Adipose tissue (tissue), 3 donors: Measurements from ENCODE around the gene UQCR11. TPM values are rescaled to one million over a fixed set of nuclear protein-coding genes. Genes with fewer than 3 reads are reported as not detected.
"Not testable (repeated sequence)": the region's sequence is repeated elsewhere in the genome, so short reads cannot be mapped to it uniquely, and the experiment has no call there.

Source experiments
- H3K27ac ChIP-seq: one replicate; pipeline ENCODE4 v1.5.1; 2013; ENCODE audit warnings: low read depth, low read length
- WGBS, 3 donors: extraction: QIAGEN DNeasy Blood & Tissue Kit; methylation state at CpG; one replicate each; pipeline ENCODE4 v1.1.7; 2013; 5-methylcytosine and 5-hydroxymethylcytosine counted together
- polyA plus RNA-seq, 3 donors: library from polyadenylated mRNA; stranded (reverse); fragments of 200-250 nt; gene quantifications; one replicate each; pipeline ENCODE4 v1.2.3, GENCODE V29; 2013
- donor health status: healthy with polysubstance abuse.
- donor health status: Bipolar disorder and iron deficiency.
- donor health status: healthy.

UQCR11 gene
- polyA plus RNA-seq, 3 donors: 64.5 to 179 (median 163) TPM

DNA sequence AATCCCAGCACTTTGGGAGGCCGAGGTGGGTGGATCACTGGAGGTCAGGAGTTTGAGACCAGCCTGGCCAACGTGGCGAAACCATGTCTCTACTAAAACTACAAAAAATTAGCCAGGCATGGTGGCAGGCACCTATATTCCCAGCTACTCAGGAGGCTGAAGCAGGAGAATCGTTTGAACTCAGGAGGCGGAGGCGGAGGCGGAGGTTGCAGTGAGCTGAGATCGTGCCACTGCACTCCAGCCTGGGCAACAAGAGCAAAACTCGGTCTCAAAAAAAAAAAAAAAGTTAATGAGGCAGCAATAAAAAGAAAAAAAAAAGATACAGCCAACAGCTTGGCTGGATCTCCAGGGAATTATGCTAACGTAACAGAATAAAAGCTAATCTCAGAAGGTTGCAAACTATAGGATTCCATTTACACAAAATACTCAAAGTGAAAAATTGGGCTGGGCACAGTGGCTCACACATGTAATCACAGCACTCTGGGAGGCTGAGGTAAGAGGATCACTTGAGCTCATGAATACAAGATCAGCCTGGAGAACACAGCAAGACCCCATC, 35.7 kb upstream of the UQCR11 start:
- whole genome bisulfite sequencing, 3 donors: 79 to 88% (median 88%) methylated on average over 10 of the region's 10 CpGs
- H3K27ac ChIP-seq: not testable (repeated sequence)

GRCh38 chr19:1636325-1637236, 31.3 kb upstream of the UQCR11 start:
- WGBS, 3 donors: 95 to 96% (median 95%) methylated on average over 33 to 34 of the region's 34 CpGs
- no peak overlapping the region for H3K27ac ChIP-seq

- H3K27ac ChIP-seq: no peak overlapping the region
- 97 to 99% (median 97%) methylated on average over 5 of the region's 5 CpGs for WGBS, 3 donors
Observed at GRCh38 chr19:1634938-1635243, 29.6 kb upstream of the UQCR11 start.

DNA sequence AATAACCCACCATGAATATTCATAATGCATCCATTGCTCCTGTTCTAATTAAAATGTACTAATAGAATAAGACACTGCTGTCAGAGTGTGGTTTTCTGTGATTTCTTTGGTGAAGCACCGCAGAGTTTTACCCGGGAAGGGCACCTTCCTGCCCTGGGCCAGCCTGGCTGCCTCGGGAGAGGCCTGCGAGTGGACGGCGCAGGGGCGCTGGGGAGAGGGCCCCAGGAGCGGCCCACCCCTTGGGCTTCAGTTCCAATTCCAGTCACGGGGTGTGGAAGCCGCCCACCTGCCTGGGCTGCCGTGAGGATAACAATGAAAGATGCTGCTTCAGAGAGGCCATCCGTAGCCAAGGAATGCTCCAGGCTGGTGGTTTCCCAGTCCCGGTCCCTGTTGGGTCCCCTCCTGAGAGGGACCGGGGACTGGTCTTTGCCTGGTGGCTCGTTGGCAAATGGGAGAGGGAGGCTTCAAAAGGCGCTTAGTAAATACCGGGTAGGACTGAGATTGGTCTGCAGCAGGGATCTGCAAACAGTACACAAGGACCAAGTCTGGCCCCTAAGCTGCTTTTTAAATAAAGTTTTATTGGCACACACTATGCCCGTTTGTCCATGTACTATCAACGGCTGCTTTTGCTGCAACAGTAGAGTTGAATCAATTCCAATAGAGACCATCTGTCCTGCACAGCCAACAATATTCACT, 29.1 kb upstream of the UQCR11 start:
- 93 to 95% (median 94%) methylated on average over 19 of the region's 19 CpGs for WGBS, 3 donors
- no peak overlapping the region for H3K27ac ChIP-seq

DNA sequence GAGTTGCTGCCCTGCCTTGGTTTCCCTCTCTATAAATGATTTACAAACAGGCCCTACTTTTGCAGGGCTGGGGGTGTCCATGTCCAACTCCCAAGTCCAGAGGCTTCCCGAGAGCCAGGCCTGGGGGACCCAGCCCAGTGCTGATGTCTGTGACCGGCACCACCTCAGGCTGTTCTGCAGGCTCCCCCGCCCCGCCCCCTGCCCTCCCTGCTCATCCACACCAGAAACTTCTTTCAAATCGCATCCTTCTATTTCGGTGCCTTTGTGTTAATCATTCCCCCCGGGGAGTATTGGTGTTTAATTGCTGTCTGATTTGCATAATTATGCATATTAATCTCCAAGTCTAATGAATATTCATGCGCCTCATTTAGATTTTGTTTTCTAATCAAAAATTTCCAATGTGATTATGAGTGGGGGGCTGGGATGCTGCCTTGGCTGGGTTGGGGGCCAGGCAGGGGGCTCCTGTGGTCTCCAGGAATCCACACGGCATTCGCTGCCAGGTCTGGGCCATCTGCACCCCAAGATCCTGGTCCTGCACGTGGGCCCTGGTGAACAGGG, 28.1 kb upstream of the UQCR11 start:
- 88 to 94% (median 93%) methylated on average over 11 of the region's 11 CpGs for WGBS, 3 donors
- H3K27ac ChIP-seq: no peak overlapping the region

DNA sequence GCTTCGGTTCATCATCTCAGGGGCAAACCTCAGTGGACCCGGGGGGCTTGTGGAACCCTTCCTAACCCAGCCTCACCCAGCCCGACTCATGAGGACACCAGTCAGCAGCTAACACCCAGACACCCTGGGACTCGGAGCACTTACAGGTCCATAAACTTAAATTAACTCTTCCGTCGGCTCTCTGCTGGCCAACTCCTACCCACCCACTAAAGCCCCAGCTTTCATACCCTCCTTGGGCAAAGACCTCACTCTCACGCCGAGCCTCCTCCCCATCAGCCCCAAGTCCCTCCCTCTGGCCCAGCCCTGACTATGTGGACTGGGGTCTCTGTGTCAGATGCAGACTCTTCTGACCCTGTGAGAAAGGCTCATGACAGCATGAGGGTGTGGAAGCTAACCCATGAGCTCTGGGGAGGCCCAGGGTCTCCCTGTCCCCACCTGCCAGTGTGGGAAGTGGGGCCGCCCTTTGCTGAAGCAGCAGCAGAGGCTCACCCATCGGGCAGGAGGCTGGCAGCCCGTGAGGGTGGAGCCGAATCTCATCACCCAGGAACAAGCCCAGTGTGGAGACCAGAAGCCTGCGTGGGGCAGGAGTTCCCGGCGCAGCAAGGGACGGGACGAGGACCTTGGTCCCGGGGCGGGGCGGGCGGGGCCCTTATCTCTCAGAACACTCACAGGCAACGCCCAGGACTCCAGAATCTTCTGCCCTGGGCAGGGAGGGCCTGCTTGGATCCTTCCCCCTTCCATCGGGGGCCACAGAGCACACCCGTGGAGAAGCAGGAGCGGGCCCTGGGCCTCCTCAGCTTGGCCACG, 27.4 kb upstream of the UQCR11 start:
- H3K27ac ChIP-seq: no peak overlapping the region
- WGBS, 3 donors: 85 to 93% (median 93%) methylated on average over 26 of the region's 26 CpGs

GRCh38 chr19:1631557-1632100, 26.4 kb upstream of the UQCR11 start:
- 89 to 93% (median 90%) methylated on average over 28 to 31 of the region's 31 CpGs for WGBS, 3 donors

GRCh38 chr19:1630811-1631210, 25.5 kb upstream of the UQCR11 start:
- no peak overlapping the region for H3K27ac ChIP-seq
- 91 to 94% (median 93%) methylated on average over 16 to 17 of the region's 17 CpGs for WGBS, 3 donors

More at GRCh38 chr19:1631557-1632100, 26.4 kb upstream of the UQCR11 start:
- no peak overlapping the region for H3K27ac ChIP-seq

GRCh38 chr19:1630012-1630411, 24.8 kb upstream of the UQCR11 start:
- no peak overlapping the region for H3K27ac ChIP-seq
- 88 to 94% (median 88%) methylated on average over 15 to 20 of the region's 20 CpGs for WGBS, 3 donors

GRCh38 chr19:1629256-1629808, 24.1 kb upstream of the UQCR11 start:
- 97 to 98% (median 97%) methylated on average over 24 of the region's 24 CpGs for WGBS, 3 donors
- H3K27ac ChIP-seq: no peak overlapping the region

GRCh38 chr19:1627194-1627593, 21.9 kb upstream of the UQCR11 start:
- no peak overlapping the region for H3K27ac ChIP-seq
- 93 to 96% (median 94%) methylated on average over 16 to 17 of the region's 17 CpGs for WGBS, 3 donors

- WGBS, 3 donors: 88 to 93% (median 91%) methylated on average over 28 to 32 of the region's 32 CpGs
- H3K27ac ChIP-seq: no peak overlapping the region
Observed at GRCh38 chr19:1626417-1627010, 21.3 kb upstream of the UQCR11 start.

GRCh38 chr19:1624458-1624857, 19.2 kb upstream of the UQCR11 start:
- H3K27ac ChIP-seq: no peak overlapping the region
- WGBS, 3 donors: 58 to 83% (median 65%) methylated on average over 23 of the region's 23 CpGs

DNA sequence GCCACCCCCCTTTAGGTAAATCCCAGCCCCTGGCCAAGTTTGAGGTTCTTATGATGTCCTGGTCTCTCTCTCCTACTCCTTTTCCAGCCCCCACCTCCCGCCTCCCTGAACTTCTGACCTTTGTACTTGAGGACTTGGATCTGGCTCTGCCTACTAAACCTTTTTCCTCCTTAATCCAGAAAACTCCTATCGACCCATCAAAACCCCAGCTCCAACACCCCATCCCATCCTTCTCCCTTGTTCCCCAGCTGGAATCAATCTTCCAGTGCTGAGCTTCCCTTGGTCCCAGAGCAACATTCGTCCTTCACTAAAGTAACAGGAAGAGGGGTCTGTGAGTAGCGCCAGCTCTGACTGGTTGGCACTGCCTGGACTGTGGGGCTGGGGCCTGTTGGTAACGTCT, 17.3 kb upstream of the UQCR11 start:
- WGBS, 3 donors: 77 to 92% (median 77%) methylated on average over 5 of the region's 5 CpGs
- H3K27ac ChIP-seq: no peak overlapping the region

DNA sequence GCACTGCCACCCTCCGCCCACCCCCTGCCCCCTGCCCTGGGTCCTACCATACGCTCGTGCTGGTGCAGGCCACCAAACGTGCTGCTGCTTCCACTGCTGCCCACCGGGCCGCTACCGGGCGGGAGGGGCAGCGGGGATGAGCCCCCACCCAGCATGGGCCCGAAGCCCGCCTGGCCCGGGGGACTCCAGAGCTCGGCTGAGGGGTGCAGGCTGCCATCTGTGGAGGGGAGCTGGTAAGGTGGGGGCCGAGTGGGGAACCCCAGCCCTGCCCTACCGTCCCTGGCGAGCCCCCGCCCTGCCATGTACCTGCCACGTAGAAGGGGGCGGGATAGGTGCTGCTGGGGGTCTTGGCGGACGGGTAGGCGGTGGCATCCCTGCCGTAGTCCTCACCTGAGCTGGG, 16.7 kb upstream of the UQCR11 start:
- H3K27ac ChIP-seq: no peak overlapping the region
- WGBS, 3 donors: 87 to 94% (median 94%) methylated on average over 12 to 23 of the region's 23 CpGs

DNA sequence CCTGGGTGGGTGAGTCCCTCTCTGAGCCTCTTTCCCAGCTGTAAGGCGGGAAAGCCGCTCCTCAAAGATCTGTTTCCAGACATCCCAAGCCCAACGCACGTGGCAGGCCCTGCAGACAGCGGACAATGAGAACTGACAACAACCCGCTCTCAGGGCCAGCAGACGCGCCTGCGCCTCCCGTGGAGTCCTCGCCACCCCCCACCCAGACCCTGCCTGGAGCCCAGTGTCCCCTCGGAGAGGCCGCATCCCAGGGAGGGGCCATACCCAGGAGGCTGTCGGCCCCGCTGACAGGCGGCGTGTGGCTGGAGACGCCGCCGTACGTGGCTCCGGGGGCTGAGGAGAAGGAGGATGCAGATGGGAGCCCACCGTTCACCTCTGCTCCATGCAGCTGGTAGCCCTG, 16.3 kb upstream of the UQCR11 start:
- whole genome bisulfite sequencing, 3 donors: 91 to 95% (median 92%) methylated on average over 18 to 23 of the region's 23 CpGs

GRCh38 chr19:1621021-1621420, 15.8 kb upstream of the UQCR11 start:
- WGBS, 3 donors: 91 to 93% (median 92%) methylated on average over 19 of the region's 19 CpGs
- no peak overlapping the region for H3K27ac ChIP-seq

More for the DNA sequence above, 16.3 kb upstream of the UQCR11 start:
- H3K27ac ChIP-seq: no peak overlapping the region
